Activated CD4-positive, alpha-beta T cell treated with anti-CD3 and anti-CD28 coated beads, Interleukin-10, Interleukin-2, amounts not matched to agents 100 ng/mL and 50 ng/mL, durations not matched to agents 16 hours and 8 hours (primary cell): ENCODE data around the gene LRRC8D.

Experiments used
- DNase-seq: peaks from one replicate; pipeline ENCODE4 v3.0.0-alpha.2; 2020

LRRC8D gene

GRCh38 chr1:89872567-89872966 is 51.7 kb downstream of the LRRC8D start:
- DNase-seq: no peak

GRCh38 chr1:89873288-89873687 is 52.5 kb downstream of the LRRC8D start:
- DNase-seq: no peak

GRCh38 chr1:89873770-89874169 is 52.9 kb downstream of the LRRC8D start:
- no peak for DNase-seq

GRCh38 chr1:89876463-89876862 is 55.6 kb downstream of the LRRC8D start:
- no peak for DNase-seq

- peak; percentile 22 for DNase-seq
These were observed 56.9 kb downstream of the LRRC8D start for GRCh38 chr1:89877756-89878155.

- no peak for DNase-seq
These were observed 57.4 kb downstream of the LRRC8D start for GRCh38 chr1:89878256-89878655.

- no peak for DNase-seq
These were observed 59.8 kb downstream of the LRRC8D start for GRCh38 chr1:89880679-89881078.

- peak; percentile 70 for DNase-seq
These were observed 60.7 kb downstream of the LRRC8D start for GRCh38 chr1:89881415-89882058.

GRCh38 chr1:89882348-89883029 is 61.7 kb downstream of the LRRC8D start:
- DNase-seq: no peak

GRCh38 chr1:89883030-89883379 is 62.2 kb downstream of the LRRC8D start:
- no peak for DNase-seq

- no peak for DNase-seq
These were observed 64.1 kb downstream of the LRRC8D start for GRCh38 chr1:89884718-89885596.

- no peak for DNase-seq
These were observed 66.4 kb downstream of the LRRC8D start for GRCh38 chr1:89887270-89887669.

GRCh38 chr1:89887713-89888112 is 66.9 kb downstream of the LRRC8D start:
- DNase-seq: no peak

GRCh38 chr1:89888480-89889322 is 67.9 kb downstream of the LRRC8D start:
- no peak for DNase-seq

GRCh38 chr1:89889323-89889615 is 68.4 kb downstream of the LRRC8D start:
- no peak for DNase-seq

GRCh38 chr1:89890085-89890752 is 69.4 kb downstream of the LRRC8D start:
- DNase-seq: no peak

GRCh38 chr1:89892816-89893215 is 72.0 kb downstream of the LRRC8D start:
- no peak for DNase-seq

- DNase-seq: no peak
These were observed 73.7 kb downstream of the LRRC8D start for GRCh38 chr1:89894210-89895201.

GRCh38 chr1:89896105-89896942 is 75.5 kb downstream of the LRRC8D start:
- DNase-seq: no peak
